Measurements from ENCODE around the gene KCTD17. TPM values are rescaled to one million over a fixed set of nuclear protein-coding genes. Genes with fewer than 3 reads are reported as not detected.

The KCTD17 gene
- total RNA-seq, 1 donor from 2014 or later: 19.2 TPM

DNA sequence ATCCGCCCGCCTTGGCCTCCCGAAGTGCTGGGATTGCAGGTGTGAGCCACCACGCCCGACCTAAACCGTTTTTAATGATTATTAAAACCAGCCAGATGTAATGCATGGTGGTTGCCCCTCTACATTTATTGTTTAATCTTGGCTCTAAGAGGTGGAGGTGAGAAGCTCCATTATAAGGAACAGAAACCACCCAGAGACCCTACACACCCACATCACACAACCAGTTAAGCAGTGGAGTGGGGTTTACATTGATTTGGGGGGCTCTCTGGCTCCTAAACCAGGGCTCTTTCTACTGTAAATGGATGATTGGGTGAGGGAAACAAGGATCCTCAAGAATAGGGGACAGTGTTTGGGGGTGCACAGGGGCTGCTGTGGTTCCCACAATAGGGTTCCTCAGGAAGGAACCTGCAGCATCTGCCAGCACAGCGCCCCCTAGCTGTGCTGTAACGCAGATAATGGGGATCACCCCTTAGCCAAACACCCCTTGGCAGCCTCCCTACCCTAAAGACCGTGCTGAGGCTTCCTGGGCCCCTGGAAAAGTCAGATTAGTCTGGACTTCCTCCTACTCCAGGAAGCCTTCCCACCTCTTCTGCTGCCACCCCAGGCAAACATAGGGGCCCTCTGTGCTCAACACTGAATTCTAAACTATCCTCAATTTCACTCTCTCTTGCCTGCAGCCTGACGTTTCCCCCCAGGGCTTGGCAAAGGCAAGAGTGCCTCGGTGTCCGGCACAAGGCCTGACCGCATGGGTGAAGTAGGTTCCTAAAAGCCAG lies 29.6 kb upstream of the KCTD17 start:
- no peak for DNase-seq
- H3K27ac ChIP-seq: peak overlapping the region; percentile 32
- H3K4me3 ChIP-seq: no peak overlapping the region
- no peaks in the 10 kb centered on the region for H3K9me3 ChIP-seq
- no peaks in the 10 kb centered on the region for H3K27me3 ChIP-seq
- peak; percentile 8 for ATAC-seq
- H3K36me3 ChIP-seq: peaks cover 36% of the 10 kb centered on the region
- H3K4me1 ChIP-seq: peaks cover 50% of the 10 kb centered on the region
- intact Hi-C loops (cut with DNase I): no loop called here
- TF ChIP-seq, protein P1, sequence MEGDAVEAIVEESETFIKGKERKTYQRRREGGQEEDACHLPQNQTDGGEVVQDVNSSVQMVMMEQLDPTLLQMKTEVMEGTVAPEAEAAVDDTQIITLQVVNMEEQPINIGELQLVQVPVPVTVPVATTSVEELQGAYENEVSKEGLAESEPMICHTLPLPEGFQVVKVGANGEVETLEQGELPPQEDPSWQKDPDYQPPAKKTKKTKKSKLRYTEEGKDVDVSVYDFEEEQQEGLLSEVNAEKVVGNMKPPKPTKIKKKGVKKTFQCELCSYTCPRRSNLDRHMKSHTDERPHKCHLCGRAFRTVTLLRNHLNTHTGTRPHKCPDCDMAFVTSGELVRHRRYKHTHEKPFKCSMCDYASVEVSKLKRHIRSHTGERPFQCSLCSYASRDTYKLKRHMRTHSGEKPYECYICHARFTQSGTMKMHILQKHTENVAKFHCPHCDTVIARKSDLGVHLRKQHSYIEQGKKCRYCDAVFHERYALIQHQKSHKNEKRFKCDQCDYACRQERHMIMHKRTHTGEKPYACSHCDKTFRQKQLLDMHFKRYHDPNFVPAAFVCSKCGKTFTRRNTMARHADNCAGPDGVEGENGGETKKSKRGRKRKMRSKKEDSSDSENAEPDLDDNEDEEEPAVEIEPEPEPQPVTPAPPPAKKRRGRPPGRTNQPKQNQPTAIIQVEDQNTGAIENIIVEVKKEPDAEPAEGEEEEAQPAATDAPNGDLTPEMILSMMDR (IDR thresholded peaks at IDR 0.05): peak; percentile 71

DNA sequence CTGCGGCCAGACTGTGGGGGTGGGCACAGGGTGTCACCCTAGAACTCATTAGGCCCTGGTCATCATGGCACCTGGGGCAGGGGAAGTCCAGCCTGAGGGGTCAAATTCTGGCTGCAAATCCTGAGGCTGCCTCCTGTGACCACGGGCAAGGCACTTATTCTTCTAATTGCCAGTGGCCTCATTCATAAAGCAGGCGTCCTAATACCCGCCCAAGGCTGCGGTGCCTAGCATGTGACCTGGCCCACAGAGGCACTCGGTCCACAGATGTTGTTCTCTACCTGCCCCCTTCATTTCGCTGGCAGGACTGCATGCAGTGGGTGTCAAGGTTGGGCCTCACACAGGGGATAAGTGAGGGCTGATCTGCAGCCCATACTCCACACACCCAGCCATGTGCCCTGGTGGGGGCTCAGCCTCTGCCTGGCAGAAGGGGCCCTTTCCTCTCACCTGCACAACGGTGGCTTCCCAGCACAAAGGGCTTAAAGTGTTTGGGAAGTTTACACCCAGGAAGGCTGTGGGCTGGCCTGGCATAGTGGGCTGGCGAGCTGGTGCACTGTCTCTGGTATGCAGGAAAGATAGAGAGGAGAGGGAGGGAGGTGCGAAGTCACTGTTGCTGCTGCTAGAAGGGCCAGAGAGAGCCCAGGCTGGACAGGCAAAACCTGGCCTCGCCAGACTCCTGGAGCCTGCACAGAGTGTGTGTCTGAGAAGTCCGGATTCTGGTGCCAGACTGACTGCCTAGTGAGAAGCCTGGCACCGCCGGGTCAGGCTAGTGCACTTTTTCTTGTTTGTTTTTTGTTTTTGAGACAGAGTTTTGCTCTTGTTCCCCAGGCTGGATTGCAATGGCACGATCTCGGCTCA lies 28.8 kb upstream of the KCTD17 start:
- no peak overlapping the region for H3K4me3 ChIP-seq
- TF ChIP-seq, protein P1 (IDR thresholded peaks at IDR 0.05): no peak

DNA sequence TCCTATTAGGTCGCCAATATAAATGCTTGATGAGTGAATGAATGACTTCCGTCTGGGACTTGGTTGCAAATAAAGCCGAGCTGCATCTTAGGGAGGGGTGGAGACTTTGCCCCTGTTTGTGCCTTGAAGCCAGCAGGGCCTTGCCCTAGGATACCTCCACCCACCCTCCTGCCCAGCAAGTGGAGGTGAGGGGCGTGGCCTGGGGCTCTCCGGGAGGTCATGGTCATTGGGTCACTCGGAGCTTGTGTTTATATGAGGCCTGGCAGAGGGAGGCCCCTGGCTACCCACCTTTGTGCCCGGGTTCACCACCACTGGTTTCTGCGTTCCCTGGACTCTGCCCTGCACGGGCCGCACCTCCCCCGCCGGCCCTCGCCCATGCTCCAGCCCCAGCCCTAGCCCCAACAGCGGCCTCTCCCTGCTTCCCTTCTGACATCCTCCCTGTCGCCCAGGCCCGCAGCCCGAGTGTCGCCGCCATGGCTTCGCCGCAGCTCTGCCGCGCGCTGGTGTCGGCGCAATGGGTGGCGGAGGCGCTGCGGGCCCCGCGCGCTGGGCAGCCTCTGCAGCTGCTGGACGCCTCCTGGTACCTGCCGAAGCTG lies 27.7 kb upstream of the KCTD17 start:
- intact Hi-C loops (cut with DNase I): no loop called here
- ATAC-seq: no peak
- TF ChIP-seq, protein P1 (IDR thresholded peaks at IDR 0.05): no peak

More for the DNA sequence above, 28.8 kb upstream of the KCTD17 start:
- intact Hi-C loops (cut with DNase I): no loop called here
- peaks cover 42% of the 10 kb centered on the region for H3K36me3 ChIP-seq
- DNase-seq: no peak
- peak overlapping the region; percentile 32 for H3K27ac ChIP-seq
- no peaks in the 10 kb centered on the region for H3K9me3 ChIP-seq
- H3K27me3 ChIP-seq: no peaks in the 10 kb centered on the region
- peaks cover 42% of the 10 kb centered on the region for H3K4me1 ChIP-seq
- ATAC-seq: peak; percentile 26

DNA sequence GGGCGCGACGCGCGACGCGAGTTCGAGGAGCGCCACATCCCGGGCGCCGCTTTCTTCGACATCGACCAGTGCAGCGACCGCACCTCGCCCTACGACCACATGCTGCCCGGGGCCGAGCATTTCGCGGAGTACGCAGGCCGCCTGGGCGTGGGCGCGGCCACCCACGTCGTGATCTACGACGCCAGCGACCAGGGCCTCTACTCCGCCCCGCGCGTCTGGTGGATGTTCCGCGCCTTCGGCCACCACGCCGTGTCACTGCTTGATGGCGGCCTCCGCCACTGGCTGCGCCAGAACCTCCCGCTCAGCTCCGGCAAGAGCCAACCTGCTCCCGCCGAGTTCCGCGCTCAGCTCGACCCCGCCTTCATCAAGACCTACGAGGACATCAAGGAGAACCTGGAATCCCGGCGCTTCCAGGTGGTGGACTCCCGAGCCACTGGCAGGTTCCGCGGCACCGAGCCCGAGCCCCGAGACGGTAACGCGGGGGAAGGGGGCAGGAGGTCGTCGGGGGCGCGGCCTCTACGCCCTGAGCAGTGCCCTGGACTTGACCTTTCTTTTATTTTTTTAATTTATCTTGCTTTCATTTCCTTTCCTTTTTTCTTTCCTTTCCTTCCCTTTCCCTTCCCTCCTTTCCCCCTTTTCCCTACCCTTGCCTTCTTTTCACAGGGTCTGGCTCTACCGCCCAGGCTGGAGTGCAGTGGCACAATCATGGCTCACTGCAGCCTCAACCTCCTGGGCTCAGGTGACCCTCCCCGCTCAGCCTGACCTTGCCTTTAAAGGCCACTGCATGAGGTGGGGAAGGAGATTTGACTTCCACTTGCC lies 27.0 kb upstream of the KCTD17 start:
- ATAC-seq (no peak), DNase-seq (no peak)
- H3K27ac ChIP-seq: peak overlapping the region; percentile 17
- TF ChIP-seq, protein P1 (IDR thresholded peaks at IDR 0.05): no peak
- peaks cover 53% of the 10 kb centered on the region for H3K36me3 ChIP-seq
- no peaks in the 10 kb centered on the region for H3K27me3 ChIP-seq
- H3K4me3 ChIP-seq: no peak overlapping the region
- intact Hi-C loops (cut with DNase I): no loop called here
- peaks cover 32% of the 10 kb centered on the region for H3K4me1 ChIP-seq
- no peaks in the 10 kb centered on the region for H3K9me3 ChIP-seq

More for the DNA sequence above, 27.7 kb upstream of the KCTD17 start:
- peaks cover 46% of the 10 kb centered on the region for H3K36me3 ChIP-seq
- H3K27ac ChIP-seq: no peak overlapping the region
- no peak for DNase-seq
- no peaks in the 10 kb centered on the region for H3K27me3 ChIP-seq
- no peaks in the 10 kb centered on the region for H3K9me3 ChIP-seq
- H3K4me1 ChIP-seq: peaks cover 32% of the 10 kb centered on the region
- H3K4me3 ChIP-seq: no peak overlapping the region

DNA sequence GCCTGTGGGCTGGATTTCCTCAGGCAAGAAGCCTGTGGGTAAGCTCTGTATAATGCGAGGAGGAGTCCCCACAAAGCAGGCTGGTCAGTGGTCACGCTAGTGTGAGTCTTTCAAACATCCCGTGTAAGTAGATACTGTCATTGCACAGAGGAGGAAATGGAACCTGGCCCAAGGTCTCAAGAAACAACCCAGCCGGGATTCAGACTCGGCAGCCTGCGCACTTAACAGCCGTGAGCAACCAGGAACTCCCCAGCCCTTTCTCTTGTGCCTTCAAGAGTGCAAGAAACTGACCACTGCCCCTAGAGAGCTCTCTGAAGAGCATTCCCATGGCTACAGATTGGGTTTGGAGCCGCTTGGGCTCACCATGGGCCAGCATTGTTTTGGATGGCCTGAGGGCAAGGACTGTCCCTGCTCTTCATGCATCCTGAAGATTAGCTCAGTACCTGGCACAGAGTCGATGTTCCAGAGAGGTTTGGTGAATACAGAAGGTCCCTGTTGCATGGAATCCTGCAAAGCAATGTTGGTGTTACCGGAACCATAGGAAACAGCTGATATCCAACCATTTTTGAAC lies 26.0 kb upstream of the KCTD17 start:
- H3K27me3 ChIP-seq: no peaks in the 10 kb centered on the region
- ATAC-seq: peak; percentile 4
- intact Hi-C loops (cut with DNase I): no loop called here
- DNase-seq: no peak
- H3K4me3 ChIP-seq: no peak overlapping the region
- H3K36me3 ChIP-seq: peaks cover 63% of the 10 kb centered on the region
- H3K4me1 ChIP-seq: peaks cover 28% of the 10 kb centered on the region
- H3K27ac ChIP-seq: peak overlapping the region; percentile 17
- TF ChIP-seq, protein P1 (IDR thresholded peaks at IDR 0.05): no peak
- H3K9me3 ChIP-seq: no peaks in the 10 kb centered on the region
